K562 (cell line): ENCODE measurements around the gene KLK5.

ENCODE experiments used
- ARNT ChIP-seq, 2 experiments: fragments of 450-650 bp; IDR thresholded peaks; 2 replicates each; pipeline ENCODE4 v1.6.1; 2016; ENCODE audit warnings: mild to moderate bottlenecking in 1 of 2
- CBFB ChIP-seq: sonication (generic); formaldehyde crosslinking; IDR thresholded peaks from 2 replicates; pipeline ENCODE4 v1.4.0; 2020; ENCODE audit warnings: mild to moderate bottlenecking, missing genetic modification reagents
- CTCF ChIP-seq, 3 experiments: IDR thresholded peaks in 2 of 3; conservative IDR thresholded peaks in 1 of 3; 2 replicates each; pipeline ENCODE4 v1.5.1; 2011 to 2012; ENCODE audit warnings: low read length in 3 of 3, mild to moderate bottlenecking in 3 of 3, control low read depth in 2 of 3, improper control_type of control experiment in 1 of 3, inconsistent platforms in 1 of 3, low read depth in 1 of 3, mixed read lengths in 1 of 3, moderate library complexity in 1 of 3; ENCODE audit not compliant: insufficient read depth in 2 of 3
- GABPB1 ChIP-seq: sonication (generic); formaldehyde crosslinking; IDR thresholded peaks from 2 replicates; pipeline ENCODE4 v1.8.0; 2022; ENCODE audit warnings: mild to moderate bottlenecking, missing genetic modification reagents
- NBN ChIP-seq: fragments of 450-650 bp; IDR thresholded peaks from 2 replicates; pipeline ENCODE4 v1.6.1; 2016; ENCODE audit warnings: low read depth, mild to moderate bottlenecking
- PHB ChIP-seq: fragments of 250-450 bp; sonication (Bioruptor Pico); IDR thresholded peaks from 2 replicates; pipeline ENCODE4 v1.5.0; 2021
- PHF8 ChIP-seq: fragments of 200-600 bp; sonication (generic); IDR thresholded peaks from 2 replicates; pipeline ENCODE4 v1.6.1; 2012; ENCODE audit warnings: mixed run types, mild to moderate bottlenecking, inconsistent platforms, low read length, moderate library complexity, borderline replicate concordance
- ZNF263 ChIP-seq: sonication (generic); formaldehyde crosslinking; IDR thresholded peaks from 2 replicates; pipeline ENCODE4 v1.8.0; 2022; ENCODE audit warnings: mild to moderate bottlenecking, missing genetic modification reagents, borderline replicate concordance
- ZNF274 ChIP-seq: IDR thresholded peaks from 2 replicates; pipeline ENCODE4 v1.6.1; 2011; ENCODE audit warnings: low read depth, mild to moderate bottlenecking, low read length, moderate library complexity, borderline replicate concordance
- TF ChIP-seq, protein P1 (sequence below), 2 experiments: fragments of 200-800 bp in 1 of 2; sonication (Bioruptor generic) in 1 of 2; sonication (generic) in 1 of 2; formaldehyde crosslinking in 1 of 2; IDR thresholded peaks in 1 of 2; conservative IDR thresholded peaks in 1 of 2; 2 replicates each; pipeline versions ENCODE4 v1.5.0 to v1.6.1; 2016 to 2020; ENCODE audit warnings: missing compliant biosample characterization in 1 of 2, missing genetic modification characterization in 1 of 2, missing genetic modification reagents in 1 of 2

DNA sequence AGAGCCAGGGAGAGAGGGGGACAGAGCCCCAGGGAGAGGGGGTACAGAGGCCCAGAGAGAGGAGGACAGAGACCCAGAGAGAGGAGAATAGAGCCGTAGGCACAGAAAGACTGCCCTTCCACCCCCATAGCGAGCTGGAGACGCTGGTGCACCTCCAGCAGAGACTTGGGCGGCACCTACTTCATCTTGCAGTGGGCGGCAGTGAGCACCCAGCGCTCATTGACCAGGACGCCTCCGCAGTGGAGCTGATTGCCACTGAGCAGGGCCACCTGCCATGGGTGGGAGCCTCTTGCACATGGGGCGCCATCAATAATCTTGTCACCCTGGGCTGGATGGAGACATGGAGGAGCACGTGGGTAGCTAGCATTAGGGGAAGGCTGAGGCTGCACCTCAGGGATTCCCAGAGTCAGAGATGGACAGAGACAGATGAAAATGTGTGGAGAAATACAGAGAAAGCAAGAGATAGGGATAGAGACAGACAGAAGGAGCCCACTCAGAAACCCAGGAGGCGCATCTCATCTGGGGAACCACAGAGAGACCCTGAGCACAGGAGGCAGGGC lies 28.8 kb upstream of the KLK5 start:
- TF ChIP-seq, protein P1, sequence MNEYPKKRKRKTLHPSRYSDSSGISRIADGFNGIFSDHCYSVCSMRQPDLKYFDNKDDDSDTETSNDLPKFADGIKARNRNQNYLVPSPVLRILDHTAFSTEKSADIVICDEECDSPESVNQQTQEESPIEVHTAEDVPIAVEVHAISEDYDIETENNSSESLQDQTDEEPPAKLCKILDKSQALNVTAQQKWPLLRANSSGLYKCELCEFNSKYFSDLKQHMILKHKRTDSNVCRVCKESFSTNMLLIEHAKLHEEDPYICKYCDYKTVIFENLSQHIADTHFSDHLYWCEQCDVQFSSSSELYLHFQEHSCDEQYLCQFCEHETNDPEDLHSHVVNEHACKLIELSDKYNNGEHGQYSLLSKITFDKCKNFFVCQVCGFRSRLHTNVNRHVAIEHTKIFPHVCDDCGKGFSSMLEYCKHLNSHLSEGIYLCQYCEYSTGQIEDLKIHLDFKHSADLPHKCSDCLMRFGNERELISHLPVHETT (CRISPR knock-in tag; conservative IDR thresholded peaks at IDR 0.05 in 1 of 2, IDR thresholded peaks at IDR 0.05 in 1 of 2): no peak
- TF ChIP-seq NBN (no peak), ZNF263 (CRISPR knock-in tag) (no peak), CBFB (CRISPR knock-in tag) (no peak), CTCF (IDR thresholded peaks at IDR 0.05 in 2 of 3, conservative IDR thresholded peaks at IDR 0.05 in 1 of 3; ENCODE audit: insufficient read depth in 2 of 3, low read depth in 1 of 3, low read length in 3 of 3) (no peak), ARNT (IDR thresholded peaks at IDR 0.05) (no peak), PHB (CRISPR knock-in tag) (no peak), PHF8 (no peak), ZNF274 (no peak), GABPB1 (CRISPR knock-in tag) (no peak)
